ENCODE results near the gene EFNB3.

The EFNB3 gene

DNA sequence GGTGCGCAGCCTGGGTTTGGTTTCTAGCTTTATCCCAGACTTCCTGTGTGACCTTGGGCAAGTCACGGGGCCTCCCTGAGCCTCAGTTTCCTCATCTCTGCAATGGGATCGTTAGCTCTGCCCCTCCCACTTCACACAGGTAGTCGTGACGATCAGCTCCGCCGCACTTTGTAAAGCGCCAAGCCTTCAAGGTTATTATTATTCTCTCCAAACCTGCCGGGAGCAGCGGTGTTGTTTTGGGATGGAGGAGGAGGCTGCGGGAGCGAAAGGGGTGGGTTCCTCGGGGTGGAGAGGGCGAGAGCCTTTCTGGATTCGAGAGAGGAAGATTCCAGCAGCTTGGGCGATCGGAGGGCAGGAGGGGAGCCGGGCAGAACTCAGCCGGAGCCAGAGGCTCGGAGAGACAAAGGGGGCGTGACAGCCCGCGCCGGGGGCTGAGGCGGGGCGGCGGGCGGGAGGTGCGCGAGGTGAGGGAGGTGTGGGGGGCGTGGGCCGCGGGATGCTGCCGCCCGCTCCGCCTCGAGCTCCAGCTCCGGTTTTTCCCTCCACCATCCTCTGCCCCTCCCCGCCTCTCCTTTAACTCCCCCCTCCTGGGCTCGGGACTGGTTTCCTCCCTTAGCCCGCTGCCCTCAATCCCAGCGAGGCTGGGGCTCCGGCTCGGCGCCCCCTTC is at the start of gene EFNB3:
Gene EFNB3, plus strand, starts transcription at position 602 of the 668 bp plus-strand sequence. CDS start 397 bp downstream, outside the sequence.
- DNase-seq (ENCODE audit: low read depth in 2 of 2), result no peak

DNA sequence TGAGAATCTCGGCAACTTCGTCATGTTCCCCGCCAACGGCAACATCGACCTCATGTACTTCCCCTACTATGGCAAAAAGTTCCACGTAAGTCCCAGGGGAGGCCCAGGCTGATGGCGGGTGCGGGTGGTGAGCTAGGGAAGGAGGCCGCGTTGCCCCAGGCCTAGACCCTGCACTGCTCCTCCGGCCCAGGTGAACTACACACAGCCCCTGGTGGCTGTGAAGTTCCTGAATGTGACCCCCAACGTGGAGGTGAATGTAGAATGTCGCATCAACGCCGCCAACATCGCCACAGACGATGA is 49.5 kb upstream of the EFNB3 start:
- DNase-seq (ENCODE audit: low read depth in 2 of 2), result no peak

GRCh38 chr17:7656958-7657609 is 47.9 kb upstream of the EFNB3 start:
- DNase-seq (ENCODE audit: low read depth in 2 of 2), result no peak

DNA sequence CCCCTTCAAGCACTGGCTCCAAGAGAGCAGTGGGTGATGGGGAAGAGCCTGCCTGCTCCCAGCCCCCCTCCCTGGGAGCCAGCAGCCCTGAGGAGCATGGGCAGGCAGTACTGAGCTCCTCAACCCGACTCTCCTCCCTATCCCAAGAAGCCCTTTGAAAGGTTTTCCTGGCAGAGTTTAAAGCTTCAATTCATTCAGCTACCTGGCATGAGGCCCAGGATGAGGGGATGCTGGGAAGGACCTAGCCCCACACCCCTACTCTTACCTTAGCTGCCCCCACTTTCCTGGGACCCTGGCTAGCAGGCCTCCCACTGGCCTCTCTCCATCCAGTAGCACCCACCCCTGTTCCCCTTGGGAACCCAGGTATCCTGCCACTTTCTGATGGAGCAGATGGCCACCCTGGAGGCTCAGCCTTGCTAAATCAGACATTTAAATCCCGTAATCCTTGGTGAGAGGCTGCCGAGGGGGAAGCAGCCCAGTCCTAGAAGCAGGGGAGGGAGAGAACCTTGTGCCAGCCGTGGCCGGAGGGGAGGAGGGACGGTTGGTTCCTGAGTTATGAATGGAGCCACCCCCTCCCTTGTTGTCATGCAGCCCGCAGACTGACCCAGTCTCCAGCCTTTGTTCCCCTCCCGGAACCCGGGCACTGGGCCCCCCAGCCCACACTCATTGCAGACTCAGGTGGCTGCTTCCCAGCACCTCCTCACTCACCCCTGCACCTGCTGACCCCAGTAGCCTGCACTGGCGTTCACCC is 37.2 kb upstream of the EFNB3 start:
- no peak for DNase-seq (ENCODE audit: low read depth in 2 of 2)

DNA sequence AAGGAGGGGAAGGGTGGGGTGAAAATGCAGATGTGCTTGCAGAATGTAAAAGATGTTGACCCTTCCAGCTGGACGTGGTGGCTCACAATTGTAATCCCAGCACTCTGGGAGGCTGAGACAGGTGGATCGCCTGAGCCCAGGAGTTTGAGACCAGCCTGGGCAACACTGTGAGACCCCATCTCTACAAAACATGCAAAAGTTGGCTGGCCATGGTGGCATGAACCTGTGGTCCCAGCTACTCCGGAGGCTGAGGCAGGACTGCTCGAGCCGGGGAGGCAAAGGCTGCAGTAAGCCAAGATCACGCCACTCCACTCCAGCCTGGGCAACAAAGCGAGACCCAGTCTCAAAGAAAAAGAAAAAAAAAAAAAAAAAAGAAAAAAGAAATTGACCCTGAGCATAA is 36.5 kb upstream of the EFNB3 start:
- DNase-seq (ENCODE audit: low read depth in 2 of 2), result no peak

GRCh38 chr17:7673239-7673638 is 31.8 kb upstream of the EFNB3 start:
- no peak for DNase-seq (ENCODE audit: low read depth in 2 of 2)

DNA sequence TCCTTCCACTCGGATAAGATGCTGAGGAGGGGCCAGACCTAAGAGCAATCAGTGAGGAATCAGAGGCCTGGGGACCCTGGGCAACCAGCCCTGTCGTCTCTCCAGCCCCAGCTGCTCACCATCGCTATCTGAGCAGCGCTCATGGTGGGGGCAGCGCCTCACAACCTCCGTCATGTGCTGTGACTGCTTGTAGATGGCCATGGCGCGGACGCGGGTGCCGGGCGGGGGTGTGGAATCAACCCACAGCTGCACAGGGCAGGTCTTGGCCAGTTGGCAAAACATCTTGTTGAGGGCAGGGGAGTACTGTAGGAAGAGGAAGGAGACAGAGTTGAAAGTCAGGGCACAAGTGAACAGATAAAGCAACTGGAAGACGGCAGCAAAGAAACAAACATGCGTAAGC is 30.1 kb upstream of the EFNB3 start:
- no peak for DNase-seq (ENCODE audit: low read depth in 2 of 2)

DNA sequence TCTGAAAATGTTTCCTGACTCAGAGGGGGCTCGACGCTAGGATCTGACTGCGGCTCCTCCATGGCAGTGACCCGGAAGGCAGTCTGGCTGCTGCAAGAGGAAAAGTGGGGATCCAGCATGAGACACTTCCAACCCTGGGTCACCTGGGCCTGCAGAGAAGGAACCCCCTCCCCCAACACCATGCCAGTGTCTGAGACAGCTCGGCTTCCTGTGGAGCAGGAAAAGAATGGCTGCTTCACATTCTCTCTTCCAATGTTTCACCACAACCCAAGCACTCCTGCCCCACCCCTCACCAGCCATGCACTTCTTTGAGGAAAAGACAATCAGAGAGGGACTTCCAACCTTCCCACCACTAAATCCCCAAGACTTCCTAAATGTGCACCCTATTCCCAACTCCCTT is 28.5 kb upstream of the EFNB3 start:
- no peak for DNase-seq (ENCODE audit: low read depth in 2 of 2)

DNA sequence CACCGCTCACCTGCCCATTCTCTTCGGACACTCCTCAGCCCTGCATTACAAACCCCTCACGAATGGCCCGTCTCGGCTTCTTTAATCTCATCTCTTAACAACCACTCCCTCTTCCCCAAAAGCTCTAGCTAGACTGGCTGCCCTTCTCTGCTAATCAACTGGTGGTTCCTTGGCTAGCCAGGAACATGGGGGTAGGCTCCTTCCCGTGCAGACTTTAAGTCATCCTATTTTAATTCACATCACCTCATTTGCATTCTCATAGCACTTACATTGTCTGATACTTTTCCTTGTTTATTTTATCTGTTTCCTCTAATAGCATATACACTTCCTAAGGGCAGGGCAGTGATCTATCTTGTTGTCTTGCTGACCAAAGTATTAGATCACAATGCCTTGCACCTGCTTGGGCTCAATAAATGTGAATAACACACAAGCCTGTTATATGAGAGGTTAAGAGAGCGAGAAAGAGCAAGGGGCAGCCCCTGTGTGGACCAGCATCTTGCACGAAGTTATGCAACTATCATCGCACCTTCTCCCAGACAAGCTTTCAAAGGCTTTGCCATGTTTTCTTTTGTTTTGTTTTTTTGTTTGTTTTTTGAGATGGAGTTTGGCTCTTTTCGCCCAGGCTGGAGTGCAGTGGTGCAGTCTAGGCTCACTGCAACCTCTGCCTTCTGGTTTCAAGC is 27.5 kb upstream of the EFNB3 start:
- DNase-seq (ENCODE audit: low read depth in 2 of 2), result no peak

- DNase-seq (ENCODE audit: low read depth in 2 of 2), result no peak
Observed at GRCh38 chr17:7684851-7685532, 20.0 kb upstream of the EFNB3 start.

DNA sequence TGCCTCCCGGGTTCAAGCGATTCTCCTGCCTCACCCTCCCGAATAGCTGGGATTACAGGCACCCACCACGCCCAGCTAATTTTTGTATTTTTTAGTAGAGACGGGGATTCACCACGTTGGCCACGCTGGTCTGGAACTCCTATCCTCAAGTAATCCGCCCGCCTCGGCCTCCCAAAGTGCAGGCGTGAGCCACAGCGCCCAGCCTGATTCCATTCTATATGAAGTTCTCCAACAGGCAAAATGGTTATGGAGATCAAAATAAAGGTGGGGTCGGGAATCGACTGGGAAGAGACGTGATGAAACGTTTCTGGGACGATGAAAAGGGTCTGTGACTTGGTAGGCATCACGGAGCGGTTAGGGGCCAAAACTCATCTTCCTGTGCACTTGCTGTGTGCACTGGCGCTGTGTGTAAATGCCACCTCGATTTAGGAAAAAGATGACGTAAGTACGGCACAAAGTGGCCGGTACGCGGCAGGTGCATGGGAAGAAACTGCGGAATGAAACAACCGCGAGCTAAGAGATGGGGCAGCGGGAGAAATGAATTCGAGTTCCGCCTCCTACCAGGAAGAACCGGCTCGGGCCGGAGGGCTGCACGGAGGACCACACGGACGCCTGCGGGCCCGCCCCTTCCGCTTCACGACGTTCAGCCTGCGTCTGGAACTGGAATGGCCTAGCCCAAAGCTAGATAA is 19.3 kb upstream of the EFNB3 start:
- DNase-seq (ENCODE audit: low read depth in 2 of 2), result peak; percentile 74 to 79

- peak; percentile 60 to 64 for DNase-seq (ENCODE audit: low read depth in 2 of 2)
Observed at GRCh38 chr17:7686222-7687071, 18.6 kb upstream of the EFNB3 start.

GRCh38 chr17:7687072-7687907 is 17.7 kb upstream of the EFNB3 start, which contains the start of gene TP53:
Gene TP53, minus strand, starts transcription at chr17:7687490. Its CDS starts 10,896 bp downstream, at chr17:7676594.
- DNase-seq (ENCODE audit: low read depth in 2 of 2), result peak; percentile 65 to 74

GRCh38 chr17:7687908-7688807 is 16.8 kb upstream of the EFNB3 start, which contains the start of gene WRAP53:
Gene WRAP53, plus strand, starts transcription at chr17:7688477. Its CDS starts 172 bp downstream, at chr17:7688649.
- peak; percentile 90 to 92 for DNase-seq (ENCODE audit: low read depth in 2 of 2)

DNA sequence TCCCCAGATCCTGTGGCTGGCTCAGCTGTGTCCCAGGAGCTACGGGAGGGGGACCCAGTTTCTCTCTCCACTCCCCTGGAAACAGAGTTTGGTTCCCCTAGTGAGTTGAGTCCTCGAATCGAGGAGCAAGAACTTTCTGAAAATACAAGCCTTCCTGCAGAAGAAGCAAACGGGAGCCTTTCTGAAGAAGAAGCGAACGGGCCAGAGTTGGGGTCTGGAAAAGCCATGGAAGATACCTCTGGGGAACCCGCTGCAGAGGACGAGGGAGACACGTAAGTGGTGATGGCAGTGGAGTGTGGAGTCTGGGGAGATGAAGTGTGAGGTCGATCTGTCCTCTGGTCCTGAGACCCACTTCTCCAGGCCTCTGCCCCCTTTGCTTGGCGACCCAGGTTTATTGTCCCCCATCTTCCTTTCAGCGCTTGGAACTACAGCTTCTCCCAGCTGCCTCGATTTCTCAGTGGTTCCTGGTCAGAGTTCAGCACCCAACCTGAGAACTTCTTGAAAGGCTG is 16.1 kb upstream of the EFNB3 start:
- DNase-seq (ENCODE audit: low read depth in 2 of 2), result no peak

DNA sequence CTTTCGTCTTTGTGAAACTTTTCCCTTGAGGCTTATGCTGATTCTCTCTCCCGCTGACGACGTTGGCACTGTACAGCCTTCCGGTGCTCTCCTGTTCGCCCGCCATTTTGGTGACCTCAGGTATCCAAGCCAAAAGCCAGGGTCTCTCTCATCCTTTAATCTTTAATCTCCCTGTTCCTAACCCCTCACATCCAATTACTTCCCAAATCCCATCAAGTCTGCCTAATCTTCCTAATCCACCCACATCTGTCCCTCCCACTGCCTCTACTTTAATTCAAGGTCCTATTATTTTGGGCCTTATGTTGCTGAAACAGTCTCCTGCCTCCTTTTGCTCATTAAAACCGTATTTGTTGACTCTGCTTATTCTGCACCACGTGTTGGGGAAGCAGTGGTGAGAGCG is 9.4 kb upstream of the EFNB3 start:
- no peak for DNase-seq (ENCODE audit: low read depth in 2 of 2)

DNA sequence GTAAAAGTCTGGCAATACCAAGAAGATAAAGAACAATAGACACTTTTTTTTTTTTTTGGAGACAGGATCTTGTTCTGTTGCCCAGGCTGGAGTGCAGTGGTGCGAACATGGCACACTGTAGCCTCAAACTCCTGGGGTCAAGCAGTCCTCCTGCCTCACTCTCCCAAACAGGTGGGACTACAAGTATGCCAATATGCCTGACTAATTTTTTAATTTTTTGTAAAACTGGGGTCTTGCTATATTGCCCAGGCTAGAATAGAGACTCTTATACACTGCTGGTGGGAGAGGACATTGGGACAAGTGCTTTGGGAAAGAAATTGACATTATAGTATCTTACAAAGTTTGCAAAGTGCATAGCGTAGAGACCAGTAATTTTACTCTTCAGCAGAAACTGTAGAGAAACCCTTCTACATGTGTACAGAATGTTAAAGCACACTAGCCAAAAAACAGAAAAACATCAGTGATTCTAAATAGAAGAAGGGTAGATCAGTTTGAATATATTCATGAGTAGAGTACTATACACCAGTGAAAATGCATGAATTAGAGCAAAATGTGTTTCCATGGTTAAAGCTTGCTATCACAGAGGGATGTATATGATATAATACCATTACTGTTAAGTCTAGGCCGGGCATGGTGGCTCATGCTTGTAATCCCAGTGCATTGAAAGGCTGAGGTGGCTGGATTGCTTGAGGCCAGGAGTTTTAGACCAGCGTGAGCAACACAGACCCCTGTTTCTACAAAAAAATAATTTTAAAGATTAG is 7.0 kb upstream of the EFNB3 start:
- no peak for DNase-seq (ENCODE audit: low read depth in 2 of 2)
